Activated CD4-positive, alpha-beta T cell treated with anti-CD3 and anti-CD28 coated beads for 48 hours (primary cell): ENCODE results near the gene SLC17A2.

ENCODE experiments used
- DNase-seq: peaks from one replicate; pipeline ENCODE4 v3.0.0-alpha.2; 2020

The SLC17A2 gene

DNA sequence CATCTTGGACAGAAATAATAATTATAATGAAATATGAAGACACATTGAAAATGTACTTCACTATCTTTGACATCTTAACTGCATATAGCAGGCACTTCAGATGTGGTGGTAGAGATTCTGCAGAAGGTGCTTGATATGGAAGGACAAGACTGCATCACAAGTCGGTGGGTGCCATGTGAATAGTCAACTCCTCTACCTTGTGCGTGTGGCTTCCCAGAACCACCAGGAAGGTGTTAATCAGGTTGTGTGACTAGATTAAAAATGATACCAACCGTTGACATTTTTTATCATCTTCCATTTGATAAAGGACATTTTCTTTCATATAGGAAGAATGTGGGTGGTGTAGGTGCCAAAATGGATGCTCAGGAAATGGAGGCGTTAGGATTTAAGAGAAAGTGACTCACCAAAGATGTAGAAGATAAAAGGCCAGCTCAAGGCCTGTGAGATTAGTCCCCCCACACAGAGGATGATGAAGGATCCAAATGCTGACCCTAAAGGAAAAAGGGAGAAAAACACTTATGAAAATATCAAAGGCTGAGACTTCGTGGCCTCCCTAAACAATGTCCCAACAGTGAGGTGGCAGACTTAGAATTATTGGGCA, 12.3 kb downstream of the SLC17A2 start:
- DNase-seq, result peak; percentile 60

DNA sequence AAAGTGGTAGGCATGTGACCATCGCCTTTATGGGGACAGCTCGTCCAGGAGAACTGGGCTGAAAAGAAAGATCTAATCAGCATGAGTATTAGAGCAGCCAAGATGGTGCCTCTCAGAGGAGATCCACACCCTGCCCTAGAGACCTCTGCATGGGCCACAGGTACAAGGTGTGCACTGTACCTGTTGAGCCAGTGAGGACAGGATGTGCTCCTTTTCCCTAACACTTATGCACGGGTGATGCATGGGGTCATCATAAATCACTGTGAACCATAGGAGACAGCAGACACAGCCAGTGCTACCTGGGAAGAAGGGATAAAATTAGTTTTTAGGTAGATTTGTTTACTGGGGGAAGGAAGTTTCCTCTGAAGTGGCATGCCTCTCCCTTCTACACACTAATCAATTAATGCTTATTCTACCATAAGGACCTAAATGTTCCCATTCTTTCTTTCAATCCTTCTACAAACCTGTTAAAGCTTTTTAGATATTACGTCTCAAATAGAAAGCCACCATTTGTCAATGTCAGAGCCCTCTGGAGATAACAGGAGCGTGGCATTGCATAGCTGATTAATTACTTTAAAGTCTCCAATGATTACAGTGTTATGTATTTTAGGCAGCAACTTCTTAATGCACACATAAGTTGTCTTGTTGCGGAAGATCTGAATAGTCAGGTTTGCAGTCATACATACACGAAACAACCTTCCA, 13.6 kb downstream of the SLC17A2 start:
- no peak for DNase-seq

DNA sequence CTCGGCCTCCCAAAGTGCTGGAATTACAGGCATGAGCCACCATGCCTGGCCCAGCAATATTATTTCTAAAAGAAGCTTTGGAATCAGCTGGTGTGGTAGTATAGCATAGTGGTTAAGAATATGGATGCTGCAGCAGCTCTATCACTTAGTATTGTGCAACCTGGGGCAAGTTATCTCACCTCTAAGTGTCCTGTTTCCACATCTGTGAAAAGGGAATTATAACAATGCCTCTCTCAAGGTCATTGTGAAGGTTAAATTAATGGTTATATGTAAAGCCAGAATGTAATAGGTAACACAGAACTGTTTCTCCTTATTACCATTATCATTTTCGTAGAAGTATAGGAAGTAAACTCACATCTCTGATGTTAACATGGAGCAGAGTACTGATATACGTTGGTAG, 14.2 kb downstream of the SLC17A2 start:
- DNase-seq, result no peak

DNA sequence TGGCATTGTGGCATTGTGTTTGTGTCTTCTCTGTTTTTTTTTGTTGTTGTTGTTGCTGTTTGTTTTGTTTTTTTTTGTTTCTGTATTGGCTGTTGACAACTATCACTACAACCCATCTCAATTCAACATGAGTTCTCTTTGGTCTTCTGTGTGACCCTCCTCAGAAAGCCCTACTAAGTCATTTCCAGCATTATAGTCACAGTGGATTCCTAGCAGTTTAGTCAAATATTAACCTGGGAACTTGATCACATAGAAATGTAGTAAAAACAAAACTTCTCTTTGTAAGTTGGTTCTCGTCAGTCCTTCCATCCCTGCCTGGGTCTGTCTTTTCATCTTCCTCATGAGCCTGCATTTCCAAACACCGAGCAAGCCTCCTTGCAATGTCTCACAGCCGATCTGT, 16.8 kb downstream of the SLC17A2 start:
- DNase-seq, result peak; percentile 32

DNA sequence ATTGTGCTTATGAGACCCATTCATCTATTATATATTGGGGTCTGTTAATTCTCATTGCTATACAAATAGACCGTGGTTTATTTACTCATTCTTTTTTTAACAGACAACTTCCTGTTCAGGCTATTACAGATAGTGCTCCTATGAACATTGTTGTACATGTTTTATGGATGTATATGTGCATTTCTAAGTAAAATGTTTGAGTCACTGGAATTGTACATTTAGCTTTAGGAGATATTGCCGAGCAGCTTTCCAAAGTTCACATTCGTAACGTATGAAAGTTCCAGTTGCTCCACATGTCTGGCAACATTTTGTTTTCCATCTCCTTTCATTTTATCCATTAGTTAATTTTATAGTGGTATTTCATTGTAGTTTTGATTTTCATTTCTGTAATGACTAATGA, 19.1 kb downstream of the SLC17A2 start:
- no peak for DNase-seq

DNA sequence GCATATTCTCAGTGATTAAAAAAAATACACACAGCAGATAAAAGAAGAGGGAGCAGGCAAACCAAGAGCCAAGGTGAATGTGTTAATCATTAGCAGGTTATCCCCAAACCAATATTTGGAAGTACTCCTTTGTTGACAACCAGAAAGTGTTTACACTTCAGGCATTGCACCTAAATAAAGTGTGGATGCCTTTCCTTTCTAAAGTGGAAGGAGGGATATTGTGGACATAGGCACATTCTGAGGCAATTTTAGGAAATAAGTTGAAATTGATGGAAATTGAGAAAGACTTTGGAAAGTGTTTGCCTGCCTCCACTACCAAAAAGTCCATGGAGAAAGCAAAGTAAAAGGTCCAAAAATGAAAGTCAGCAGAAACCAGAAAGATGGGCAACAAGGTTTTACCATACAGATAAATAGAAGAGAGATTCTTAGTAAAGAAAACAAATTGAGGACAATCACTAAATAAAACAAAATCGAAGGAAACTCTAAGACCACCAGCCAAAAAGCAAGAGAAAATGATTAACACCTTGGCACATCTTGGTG, 22.9 kb downstream of the SLC17A2 start:
- DNase-seq, result no peak

DNA sequence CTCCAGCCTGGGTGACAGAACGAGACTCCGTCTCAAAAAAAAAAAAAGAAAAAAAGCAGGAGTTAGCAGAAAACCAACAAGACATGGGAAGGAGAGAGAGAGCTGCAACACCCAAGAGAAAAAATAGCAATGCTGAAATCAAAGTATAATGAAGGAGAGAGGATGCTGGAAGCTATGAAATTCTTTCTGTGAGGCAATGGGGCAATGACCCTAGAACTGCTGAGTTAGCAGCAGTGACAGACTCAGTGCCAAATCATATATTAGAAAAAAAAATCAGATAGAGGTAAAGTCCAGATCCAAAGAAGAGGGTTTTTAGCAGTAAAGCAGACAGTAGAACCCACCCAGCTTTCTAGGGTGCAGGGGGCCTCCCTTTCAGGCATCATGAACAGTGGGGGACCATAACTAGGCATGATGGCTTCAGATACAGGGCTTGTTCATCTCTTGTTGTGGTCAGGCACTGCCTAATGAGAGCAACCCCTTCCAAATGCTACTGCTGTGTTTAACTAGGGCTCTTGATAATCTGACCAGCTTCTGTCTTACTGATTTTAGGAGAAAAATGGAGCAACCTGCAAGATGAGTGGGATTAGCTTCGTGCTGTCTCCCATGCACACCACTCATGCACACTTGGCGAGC, 26.9 kb downstream of the SLC17A2 start:
- DNase-seq, result no peak

DNA sequence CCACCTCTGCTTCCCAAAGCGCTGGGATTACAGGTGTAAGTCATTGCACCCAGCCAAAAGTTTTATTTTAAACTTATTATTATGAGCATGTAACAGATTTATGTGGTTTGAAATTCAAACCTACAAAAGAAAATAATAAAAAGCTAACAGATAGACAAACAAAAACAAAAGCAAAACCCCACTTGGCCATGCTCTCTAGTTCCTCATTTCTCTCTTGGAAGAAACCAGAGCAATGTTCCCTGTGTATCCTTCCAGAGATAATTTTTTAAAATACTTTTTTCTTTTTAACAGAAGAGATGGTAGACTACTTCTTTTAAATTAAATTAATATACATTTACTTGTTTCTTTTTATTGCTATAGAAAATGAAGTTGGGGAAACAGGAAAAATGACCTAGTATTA, 28.4 kb downstream of the SLC17A2 start:
- no peak for DNase-seq

DNA sequence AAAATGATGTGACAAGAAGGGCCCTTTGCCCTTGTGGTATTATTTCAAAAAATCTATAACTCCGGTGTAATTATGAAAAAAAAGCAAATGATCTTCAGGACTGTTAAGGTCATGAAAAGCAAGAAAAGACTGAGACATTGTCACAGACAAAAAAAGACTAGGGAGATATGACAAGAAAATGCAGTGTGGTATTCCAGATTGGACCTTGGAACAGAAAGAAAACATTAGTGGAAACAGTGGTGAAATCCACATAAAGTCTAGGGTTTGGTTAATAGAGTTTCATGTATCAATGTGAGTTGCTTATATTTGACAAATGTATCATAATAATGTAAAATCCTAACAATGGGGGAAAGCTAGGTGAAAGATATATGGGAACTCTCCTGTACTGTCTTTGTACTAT, 29.6 kb downstream of the SLC17A2 start:
- no peak for DNase-seq

DNA sequence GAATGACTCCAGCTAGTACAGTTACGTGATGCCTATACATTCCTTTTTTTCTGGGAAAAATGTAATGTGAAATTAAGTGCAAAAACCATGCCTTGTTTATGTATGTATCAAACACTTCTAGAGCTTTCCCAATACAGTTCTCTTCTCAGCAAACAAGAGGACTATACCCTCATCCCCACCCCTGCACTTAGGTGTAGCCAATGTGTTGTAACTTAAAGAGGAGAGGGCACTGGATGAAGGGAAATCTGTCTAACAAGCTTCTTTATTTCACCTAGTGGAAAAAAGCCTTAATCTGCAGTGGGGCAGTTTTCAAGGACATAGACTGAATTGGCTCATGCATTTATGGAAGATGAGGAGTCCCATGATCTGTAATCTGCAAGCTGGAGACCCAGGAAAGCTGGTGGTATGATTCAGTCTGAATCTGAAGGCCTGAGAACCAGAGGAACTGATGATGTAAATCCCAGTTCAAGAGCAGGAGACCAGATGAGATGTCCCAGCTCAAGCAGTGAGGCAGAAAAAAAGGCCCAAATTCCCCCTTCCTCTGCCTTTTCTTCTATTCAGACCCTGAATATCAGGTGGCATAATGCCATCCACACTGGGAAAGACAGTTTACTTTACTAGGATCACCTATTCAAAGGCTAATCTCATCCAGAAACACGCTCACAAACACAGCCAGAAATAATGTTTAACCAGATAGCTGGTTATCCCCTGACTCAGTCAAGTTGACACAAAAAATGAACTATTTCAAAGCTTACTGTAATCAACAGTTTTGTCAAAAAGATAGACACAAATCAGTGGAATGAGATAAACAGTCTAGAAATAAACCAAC, 30.7 kb downstream of the SLC17A2 start:
- DNase-seq, result no peak

DNA sequence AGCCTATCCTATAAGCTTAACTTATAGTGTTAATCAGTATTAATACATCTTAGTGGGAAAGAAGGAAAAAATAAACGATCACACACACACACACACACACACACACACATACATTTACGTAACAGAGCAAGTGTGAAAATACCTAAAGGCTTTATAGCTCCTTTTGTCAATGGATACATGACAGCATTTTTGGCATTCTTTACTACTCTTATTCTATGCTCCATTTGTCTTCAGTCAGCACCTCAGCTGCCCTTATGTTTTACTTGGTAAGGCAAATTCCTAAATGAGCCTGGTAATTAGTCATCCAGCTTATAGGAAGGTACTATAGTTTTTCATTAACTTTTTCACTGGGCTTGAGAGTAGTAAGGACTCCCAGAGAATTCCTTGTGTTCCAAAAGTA, 31.4 kb downstream of the SLC17A2 start:
- DNase-seq, result no peak

DNA sequence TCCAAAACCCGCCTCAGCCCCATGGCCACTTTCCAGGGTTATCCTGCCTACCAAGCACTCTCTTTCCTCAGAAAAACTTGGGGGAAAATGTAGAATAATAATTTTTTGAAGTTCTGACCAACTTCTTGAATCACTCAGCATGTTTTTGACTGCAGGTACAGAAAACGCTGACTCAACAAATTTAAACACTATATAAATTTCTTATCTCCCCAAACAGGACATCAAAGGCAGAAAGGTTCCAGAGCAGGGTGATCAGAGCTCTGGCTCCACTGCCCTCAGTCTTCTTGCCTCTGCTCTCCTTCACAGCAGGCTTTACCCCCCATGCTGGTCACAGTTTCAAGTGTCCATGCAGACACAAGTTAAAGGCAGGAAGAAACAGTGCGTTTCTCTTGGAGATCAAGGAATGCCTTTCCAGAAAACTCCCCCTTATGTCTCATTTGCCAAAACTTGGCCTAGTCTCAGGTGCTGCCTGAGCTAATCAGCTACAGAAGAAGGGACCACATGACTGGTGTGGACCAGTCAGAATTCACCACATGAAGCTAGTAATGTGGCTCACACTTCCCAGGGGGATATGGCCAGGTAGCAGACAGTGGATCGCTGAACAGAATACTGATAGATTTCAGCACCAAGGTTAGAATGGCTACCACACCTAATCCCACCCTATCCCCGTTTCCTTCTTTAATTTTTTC, 32.1 kb downstream of the SLC17A2 start:
- DNase-seq, result no peak

DNA sequence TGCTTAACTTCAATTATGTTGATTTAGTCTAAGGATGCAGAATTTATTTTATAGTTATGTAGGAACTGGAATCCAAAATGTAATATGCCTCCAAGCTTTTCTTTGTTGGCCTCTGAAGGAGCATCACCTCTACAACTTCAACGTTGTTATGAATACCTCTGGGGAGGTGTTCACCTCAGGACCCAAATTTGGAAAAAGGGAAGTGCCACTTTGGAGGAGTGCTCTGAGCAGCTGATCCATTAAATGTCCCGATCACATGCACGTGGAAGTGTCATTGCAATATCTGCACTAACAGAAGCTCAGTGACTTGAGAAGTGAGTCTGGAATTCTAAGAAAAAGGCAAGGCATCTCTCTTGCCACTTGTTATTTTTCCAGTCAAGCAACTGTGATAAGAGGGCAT, 34.2 kb downstream of the SLC17A2 start:
- no peak for DNase-seq

DNA sequence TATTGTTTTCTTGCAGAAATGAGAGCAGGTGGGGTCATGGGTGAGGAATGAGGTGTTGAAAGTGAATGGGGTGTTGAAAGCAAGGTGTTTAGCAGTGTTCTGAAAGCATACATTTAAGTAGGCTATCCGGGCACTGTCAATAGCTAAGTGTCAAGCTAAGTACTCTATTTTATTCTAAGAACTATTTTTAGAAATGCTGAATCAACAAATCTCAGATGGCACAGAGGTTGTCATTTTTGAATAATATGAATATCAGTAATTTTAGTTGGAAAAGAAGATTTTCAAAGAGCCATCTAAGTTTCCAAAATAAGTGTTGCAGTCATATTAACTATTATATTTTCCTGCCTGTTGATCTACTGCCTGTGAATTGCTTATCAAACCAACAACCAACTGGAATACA, 34.7 kb downstream of the SLC17A2 start:
- no peak for DNase-seq

DNA sequence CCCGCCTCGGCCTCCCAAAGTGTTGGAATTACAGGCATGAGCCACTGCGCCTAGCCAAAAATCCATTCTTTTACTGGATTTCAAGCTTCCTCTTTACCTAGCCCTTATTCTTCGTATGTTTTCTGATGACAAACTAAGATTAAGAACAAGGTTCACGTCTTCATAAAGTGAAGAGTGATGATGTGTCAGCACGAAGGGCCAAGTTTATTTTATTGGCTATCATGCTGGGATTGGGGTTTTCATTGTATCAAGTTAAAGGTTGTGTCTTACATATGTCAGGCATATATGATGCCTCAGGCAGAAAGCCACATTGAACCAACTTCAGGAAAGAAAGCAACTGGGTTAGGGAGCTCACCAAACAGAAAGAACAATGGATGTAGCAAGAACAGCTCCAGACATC, 36.7 kb downstream of the SLC17A2 start:
- no peak for DNase-seq

DNA sequence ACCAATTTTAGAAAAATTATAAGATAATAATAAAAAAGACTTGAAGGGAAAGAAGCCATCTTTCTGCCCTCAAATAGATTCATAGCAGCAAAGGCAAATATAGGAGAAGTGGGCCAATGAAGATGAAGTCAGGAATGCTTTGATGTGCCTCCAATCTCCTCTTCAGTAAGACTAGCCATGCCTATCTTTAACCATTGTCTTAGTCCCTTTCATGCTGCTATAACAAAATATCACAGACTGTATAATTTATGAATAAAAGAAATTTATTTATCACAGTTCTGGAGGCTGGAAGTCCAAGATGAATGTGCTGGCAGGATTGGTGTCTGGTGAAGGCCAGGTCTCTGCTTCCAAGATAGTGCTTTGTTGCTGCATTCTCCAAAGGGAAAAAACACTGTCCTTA, 37.6 kb downstream of the SLC17A2 start:
- DNase-seq, result no peak

DNA sequence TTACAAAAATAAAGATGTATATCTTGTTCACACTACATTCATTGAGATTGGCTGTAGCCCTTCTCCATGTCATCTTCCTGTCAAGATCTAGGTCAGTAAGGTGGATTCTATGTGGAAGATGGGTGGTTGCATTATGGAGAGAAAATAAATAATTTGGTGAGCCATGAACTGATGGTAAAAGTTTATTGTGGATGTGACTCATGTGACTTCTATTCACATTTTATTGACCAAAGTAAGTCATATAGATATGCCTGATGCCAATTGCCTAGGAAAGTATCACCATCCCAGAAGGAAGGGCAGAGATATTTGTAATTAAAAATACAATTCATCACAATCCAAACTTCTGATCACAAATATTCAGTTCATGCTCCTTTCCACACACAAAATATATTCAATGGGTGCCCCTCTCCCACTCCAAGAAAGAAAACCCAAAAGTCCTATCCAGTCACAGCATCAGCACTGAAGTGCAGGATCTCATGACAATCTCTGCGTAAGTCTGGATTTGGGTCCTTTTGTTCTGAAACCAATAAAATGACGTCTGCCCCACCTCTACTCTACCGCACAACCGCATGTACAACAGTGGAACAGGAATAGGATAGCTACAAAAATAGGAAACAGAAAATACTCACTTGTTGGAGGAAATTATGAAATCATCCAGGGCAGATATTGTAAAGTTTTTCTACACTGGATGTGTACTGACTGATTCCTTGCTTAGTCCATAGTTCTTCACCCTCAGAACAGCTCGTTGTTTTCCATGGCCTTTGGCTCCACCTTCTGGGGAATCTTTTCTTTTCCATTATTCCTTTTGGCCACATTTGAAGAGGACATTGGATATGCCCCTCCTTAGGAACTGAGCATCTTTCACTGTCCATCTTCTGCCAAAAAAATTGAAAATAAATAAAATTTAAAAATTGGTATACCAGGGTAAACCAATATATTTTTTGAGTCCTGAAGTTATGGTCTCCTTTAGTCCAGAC, 40.3 kb downstream of the SLC17A2 start:
- DNase-seq, result no peak

DNA sequence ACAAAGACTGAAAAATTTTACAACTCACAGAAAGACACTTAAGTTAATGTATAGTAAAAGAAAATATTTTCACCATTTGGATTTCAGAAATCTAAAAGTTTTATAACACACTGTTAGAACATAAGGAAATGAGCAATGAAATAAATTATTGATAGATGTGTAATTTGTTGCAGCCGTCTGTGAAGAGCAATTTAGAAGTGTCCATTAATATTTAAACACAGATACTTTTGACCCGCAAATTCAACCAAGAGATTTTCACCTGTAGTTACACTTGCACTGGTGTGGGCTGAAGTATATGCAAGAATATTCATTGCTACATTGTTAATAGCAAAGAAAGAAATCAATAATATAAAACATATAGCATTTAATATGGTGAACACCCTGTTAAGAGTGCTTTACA, 41.9 kb downstream of the SLC17A2 start:
- no peak for DNase-seq

DNA sequence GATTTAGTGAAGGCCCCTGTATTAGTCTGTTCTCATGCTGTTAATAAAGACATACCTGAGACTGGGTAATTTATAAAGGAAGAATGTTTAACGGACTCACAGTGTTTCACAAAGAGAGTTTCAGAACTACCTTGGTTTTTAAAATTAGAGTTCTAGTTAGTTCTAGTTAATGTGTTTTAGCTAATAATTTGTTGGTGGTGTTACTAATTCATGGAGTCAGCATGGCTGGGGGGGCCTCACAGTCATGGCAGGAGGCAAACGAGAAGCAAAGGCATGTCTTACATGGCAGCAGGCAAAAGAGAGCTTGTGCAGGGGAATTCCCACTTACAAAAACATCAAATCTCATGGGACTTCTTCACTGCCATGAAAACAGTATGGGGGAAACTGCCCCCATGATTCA, 44.4 kb downstream of the SLC17A2 start:
- no peak for DNase-seq

DNA sequence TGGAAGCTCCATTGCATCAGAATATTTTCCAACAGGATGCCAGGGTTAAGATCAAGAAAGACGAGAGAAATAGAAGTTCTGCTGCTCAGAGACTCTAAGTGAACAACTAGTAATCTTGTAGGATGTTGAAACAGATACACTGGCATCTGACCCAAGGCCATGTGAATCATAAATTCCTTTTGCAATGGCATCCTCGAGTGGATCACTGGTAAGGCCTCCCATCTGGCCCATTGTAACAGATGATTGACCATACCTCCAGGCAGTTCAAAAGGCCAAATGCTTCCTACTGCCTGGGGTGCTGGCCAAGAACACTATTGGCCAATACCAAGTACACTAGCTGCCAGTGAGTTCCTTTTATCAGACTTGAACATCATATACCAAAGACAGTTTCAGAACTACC, 46.5 kb downstream of the SLC17A2 start:
- DNase-seq, result no peak

DNA sequence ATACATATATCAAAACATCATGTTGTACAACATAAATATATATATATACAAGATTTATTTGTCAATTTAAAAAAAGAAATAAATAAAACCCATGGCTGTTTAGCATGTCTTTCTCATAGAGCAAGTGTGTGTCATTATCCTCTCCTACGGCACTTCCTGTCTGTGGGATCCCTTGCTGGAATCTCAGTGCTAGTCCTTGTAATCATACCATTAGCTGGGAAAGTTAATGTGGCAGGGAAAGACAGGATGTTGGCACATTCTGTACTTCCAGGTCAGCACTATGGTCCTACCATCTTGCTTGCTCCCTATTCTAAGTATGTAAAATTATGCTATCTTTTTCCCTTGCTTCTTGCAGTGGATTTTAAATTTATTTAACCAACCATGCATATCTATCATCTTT, 47.0 kb downstream of the SLC17A2 start:
- DNase-seq, result no peak
